HG03159 (cell line): ENCODE data around the gene DERL3.
"Not testable (repeated sequence)": the region's sequence is repeated elsewhere in the genome, so short reads cannot be mapped to it uniquely, and the experiment has no call there.

ENCODE experiments used
- ATAC-seq: cut with Tn5 transposase; IDR thresholded peaks from one replicate; pipeline ENCODE4 v1.9.1; 2021; ENCODE audit warnings: mild to moderate bottlenecking, moderate library complexity; ENCODE audit not compliant: unreplicated experiment

Gene DERL3

GRCh38 chr22:23838681-23839468 lies at the start of gene DERL3:
Gene DERL3, minus strand, starts transcription at chr22:23839006. Its CDS starts 19 bp downstream, at chr22:23838987.
- ATAC-seq, result peak; percentile 73

GRCh38 chr22:23884140-23884539 lies 45.3 kb upstream of the DERL3 start:
- ATAC-seq, result no peak

- ATAC-seq, result no peak
Measured at GRCh38 chr22:23883658-23884057, 44.9 kb upstream of the DERL3 start.

- no peak for ATAC-seq
Measured at GRCh38 chr22:23882370-23882769, 43.6 kb upstream of the DERL3 start.

- no peak for ATAC-seq
Measured at GRCh38 chr22:23878219-23878618, 39.4 kb upstream of the DERL3 start.

GRCh38 chr22:23877566-23877965 lies 38.8 kb upstream of the DERL3 start:
- ATAC-seq, result no peak

- ATAC-seq, result no peak
Measured at GRCh38 chr22:23875801-23876200, 37.0 kb upstream of the DERL3 start.

- ATAC-seq, result no peak
Measured at GRCh38 chr22:23874871-23875270, 36.1 kb upstream of the DERL3 start.

GRCh38 chr22:23868580-23868979 lies 29.8 kb upstream of the DERL3 start:
- no peak for ATAC-seq

- not testable (repeated sequence) for ATAC-seq
Measured at GRCh38 chr22:23864499-23865154, 25.8 kb upstream of the DERL3 start.

- ATAC-seq, result no peak
Measured at GRCh38 chr22:23862103-23862502, 23.3 kb upstream of the DERL3 start.

- ATAC-seq, result not testable (repeated sequence)
Measured at GRCh38 chr22:23860187-23860586, 21.4 kb upstream of the DERL3 start.

- no peak for ATAC-seq
Measured at GRCh38 chr22:23859201-23859600, 20.4 kb upstream of the DERL3 start.

GRCh38 chr22:23858484-23858815 lies 19.6 kb upstream of the DERL3 start:
- ATAC-seq, result no peak

GRCh38 chr22:23857606-23858483 lies 19.0 kb upstream of the DERL3 start, which contains the start of gene SLC2A11:
Gene SLC2A11, plus strand, starts transcription at chr22:23857875. Its CDS starts 125 bp downstream, at chr22:23858000.
- ATAC-seq, result peak; percentile 91

- peak; percentile 40 for ATAC-seq
Measured at GRCh38 chr22:23856721-23857605, 18.2 kb upstream of the DERL3 start.

GRCh38 chr22:23850136-23850611 lies 11.4 kb upstream of the DERL3 start:
- peak; percentile 63 for ATAC-seq

GRCh38 chr22:23849009-23850006 lies 10.5 kb upstream of the DERL3 start:
- ATAC-seq, result no peak
